ENCODE results near the gene PLPPR3.
"Not testable (repeated sequence)": the region's sequence is repeated elsewhere in the genome, so short reads cannot be mapped to it uniquely, and the experiment has no call there.

Gene PLPPR3

DNA sequence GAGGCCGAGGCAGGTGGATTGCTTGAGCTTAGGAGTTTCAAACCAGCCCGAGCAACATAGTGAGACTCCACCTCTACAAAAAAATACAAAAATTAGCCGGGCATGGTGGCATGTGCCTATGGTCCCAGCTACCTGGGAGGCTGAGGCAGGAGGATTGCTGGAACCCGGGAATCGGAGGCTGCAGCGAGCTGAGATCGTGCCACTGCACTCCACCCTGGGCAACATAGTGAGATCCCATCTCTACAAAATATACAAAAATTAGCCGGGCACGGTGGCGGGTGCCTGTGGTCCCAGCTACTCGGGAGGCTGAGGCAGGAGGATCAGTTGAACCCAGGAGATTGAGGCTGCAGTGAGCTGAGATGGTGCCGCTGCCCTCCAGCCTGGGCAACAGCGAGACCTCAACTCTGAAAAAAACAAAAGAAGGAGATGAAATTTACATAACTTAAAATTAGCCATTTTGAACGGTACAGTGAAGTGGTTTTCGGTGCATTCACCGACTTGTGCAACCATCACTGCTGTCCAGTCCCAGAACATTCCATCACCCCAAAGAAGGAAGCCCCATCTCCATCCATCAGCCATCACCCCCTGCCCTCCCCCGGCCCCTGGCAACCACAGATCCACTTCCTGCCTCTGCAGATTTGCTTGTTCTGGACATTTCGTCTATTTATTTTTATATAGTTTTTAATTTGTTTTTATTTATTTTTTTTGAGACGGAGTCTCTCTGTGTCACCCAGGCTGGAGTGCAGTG, 4.3 kb upstream of the PLPPR3 start:
- no peak for DNase-seq

DNA sequence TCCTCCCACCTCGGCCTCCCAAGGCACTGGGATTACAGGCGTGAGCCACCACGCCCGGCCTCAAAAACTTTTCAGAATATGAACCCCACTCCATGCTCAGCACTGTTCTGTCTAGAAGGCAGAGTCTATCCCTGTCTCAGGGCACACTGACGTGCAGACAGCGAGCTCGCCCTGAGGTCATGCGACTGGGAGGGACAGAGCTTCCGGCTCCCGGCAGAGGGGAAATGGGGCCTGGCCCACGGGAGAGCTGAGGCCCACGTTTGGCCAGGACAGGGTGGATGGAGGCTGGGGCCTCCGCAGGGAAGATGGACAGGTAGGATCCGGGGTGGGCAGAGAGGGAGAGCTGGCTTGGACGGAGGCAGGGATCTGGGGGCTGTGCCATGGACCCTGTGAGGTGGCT, 3.1 kb upstream of the PLPPR3 start:
- no peak for DNase-seq

- no peak for DNase-seq
Observed at GRCh38 chr19:823565-824121, 1.9 kb upstream of the PLPPR3 start.

DNA sequence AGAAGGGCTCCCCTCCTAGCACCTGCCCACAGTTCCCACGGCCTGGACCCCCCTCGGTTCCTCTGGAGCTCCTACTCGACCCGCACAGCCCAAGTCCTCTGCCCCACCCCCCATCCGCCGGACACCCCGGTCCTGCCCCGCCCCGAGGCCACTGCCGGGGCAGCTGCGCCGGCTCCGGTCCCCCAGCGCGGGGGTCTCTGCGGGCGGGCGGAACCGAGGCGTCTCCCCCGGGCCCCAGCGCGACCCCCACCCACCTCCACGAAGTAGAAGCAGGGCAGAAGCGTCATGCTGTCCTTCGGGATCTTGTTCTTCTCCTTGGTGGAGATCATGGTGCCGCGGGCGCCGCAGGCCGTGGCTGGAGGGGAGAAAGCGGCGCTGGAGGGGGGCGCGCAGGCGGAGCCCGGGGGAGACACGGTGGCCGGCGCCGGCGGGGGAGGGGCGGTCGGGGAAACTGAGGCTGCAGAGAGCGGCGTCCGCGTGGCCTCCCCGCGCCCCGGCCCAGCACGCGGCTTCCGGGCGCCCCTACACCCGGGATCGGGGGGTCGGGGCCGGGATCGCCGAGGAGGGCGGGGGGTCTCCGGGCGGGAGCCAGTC, 427 bp downstream of the PLPPR3 start:
- no peak for DNase-seq

DNA sequence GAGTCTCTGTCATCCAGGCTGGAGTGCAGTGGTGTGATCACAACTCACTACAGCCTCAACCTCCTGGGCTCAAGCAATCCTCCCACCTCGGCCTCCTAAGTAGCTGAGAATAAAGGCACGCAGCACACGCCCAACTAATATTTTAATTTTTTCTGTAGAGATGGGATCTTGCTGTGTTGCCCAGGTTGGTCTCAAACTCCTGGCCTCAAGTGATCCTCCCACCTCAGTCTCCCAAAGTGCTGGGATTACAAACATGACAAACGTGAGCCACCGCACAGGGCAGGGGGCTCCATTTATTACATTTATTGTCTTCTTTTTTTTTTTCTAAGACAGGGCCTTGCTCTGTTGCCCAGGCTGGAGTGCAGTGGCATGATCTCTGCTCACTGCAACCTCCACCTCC, 1.5 kb downstream of the PLPPR3 start:
- not testable (repeated sequence) for DNase-seq

DNA sequence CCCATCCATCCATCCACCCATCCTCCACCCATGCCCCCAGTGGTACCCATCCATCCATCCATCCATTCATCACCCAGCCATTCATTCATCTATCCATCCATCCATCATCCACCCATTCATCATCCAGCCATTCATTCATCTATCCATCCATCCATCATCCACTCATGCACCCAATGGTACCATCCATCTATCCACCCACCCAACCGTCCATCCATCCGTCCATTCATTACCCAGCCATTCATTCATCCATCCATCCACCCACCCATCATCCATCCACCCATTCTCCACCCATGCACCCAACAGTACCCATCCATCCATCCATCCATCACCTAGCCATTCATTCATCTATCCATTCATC, 5.3 kb downstream of the PLPPR3 start:
- no peak for DNase-seq

DNA sequence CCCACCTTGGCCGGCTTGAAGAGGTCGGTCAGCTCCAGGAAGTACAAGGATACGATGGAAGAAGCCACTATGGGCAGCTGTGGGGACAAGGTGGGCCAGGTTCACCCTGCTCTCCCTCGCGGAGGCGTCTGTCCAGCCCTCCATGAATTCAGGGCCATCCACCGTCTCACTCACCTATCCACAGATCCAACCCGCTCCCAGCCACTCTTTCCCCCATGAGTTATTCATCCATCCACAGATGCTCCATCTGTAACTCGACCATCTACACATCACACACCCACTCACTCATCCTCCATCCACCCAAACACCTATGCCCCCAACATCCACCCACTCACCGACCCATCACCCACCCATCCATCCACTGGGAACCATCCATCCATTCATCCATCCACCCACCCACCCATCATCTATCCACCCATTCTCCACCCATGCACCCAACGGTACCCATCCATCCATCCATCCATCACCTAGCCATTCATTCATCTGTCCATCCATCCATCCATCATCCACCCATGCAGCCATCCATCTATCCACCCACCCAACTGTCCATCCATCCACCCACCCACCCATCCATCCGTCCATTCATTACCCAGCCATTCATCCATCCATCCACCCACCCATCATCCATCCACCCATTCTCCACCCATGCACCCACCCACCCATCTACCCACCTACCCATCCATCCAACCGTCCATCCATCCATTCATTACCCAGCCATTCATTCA, 5.8 kb downstream of the PLPPR3 start:
- no peak for DNase-seq

- DNase-seq: no peak
Observed at GRCh38 chr19:815079-815774, 6.5 kb downstream of the PLPPR3 start.

DNA sequence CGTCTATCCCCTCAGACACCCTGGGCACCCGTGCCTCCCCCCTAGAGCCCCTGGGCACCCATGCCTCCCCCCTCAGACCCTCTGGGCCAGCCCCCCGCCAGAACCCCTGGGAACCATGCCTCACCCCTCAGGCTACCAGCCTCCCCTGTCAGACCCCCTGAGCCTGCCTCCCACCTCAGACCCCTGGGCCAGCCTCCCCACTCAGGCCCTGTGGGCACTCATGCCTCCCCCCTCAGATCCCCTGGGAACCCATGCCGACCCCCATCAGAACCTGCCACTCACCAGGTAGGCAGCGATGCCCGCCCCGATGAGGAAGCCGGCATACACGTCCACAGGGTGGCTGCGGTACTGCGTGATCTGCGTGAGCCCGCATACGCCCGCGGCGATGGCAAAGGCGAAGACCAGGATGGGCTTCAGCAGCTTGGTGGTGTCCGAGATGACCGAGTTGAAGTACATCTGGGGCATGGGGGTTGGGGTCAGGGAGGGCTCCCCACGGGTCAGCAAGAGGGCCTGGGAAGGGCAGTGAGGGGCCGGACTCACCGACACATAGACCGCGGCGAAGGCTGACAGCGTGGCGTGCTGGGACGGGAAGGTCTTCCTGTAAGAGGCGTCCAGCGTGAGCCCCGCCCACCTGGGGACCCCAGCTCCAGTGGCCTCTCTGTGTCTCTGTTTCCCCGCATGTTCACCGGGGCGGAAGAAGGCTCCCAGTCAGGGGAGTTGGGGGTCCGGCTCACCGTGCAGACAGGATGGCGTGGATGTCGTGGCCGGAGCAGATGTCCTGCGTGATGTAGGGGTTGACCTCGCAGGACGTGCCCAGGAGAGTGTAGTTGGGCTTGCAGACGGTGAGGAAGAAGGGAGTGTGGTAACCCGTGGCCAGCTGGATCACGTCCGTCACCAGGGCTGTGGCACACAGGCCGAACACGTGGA, 7.3 kb downstream of the PLPPR3 start:
- DNase-seq: no peak

- DNase-seq: no peak
Observed at GRCh38 chr19:813219-814151, 8.3 kb downstream of the PLPPR3 start.

DNA sequence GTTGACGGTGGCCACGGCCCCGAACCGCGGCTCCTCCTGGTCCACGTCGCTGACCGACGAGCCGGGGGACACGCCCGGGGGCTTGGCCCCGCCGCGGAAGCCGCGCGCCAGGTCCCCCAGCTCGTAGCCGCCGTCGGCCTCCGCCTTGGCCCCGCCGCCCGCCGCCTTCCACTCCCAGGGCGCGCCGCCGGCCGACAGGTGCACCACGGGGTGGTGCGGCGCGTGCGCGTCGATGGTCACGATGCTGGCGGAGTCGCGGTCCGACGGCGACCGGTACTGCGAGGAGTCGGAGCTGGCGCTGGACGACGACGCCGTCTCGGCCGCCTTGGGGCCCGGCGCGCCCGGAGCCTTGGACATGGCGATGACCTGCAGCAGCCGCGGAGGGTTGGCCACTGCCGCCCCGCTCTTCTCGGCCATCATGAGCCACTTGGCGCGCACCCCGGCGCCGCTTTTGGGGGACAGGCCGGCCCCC, 9.0 kb downstream of the PLPPR3 start:
- no peak for DNase-seq

DNA sequence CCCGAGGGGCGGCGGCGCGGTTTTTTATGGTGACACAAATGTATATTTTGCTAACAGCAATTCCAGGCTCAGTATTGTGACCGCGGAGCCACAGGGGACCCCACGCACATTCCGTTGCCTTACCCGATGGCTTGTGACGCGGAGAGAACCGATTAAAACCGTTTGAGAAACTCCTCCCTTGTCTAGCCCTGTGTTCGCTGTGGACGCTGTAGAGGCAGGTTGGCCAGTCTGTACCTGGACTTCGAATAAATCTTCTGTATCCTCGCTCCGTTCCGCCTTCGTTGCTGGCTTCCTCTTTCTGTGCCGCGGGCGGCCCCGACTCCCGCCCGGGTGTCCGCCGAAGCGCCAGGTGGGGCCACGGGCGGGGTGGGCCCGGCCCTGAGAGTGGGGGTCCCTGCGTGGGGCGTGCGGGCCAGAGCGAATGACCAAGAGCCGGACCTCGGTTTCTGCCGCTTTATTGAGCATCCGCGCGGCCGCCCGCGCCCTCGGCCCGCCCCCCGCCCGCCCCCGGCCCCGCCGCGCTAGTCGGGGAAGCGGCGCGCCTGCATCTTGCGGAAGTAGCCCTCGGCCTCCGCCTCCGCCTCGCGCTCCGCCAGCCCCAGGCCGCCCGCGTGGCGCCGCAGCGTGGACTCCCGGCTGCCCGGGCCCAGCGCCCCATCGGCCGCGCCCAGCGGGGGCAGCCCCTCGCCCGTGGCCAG, 9.6 kb downstream of the PLPPR3 start:
- no peak for DNase-seq

DNA sequence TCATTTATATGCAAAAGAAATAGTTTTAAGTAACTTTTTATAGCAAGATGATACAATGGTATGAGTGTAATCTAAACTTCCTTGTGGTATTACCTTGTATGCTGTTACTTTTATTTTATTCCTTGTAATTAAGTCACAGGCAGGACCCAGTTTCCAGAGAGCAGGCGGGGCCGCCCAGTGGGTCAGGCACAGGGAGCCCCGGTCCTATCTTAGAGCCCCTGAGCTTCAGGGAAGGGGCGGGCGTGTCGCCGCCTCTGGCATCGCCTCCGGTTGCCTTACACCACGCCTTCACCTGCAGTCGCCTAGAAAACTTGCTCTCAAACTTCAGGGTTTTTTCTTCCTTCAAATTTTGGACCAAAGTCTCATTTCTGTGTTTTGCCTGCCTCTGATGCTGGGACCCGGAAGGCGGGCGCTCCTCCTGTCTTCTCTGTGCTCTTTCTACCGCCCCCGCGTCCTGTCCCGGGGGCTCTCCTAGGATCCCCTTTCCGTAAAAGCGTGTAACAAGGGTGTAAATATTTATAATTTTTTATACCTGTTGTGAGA, 10.2 kb downstream of the PLPPR3 start:
- DNase-seq: no peak

DNA sequence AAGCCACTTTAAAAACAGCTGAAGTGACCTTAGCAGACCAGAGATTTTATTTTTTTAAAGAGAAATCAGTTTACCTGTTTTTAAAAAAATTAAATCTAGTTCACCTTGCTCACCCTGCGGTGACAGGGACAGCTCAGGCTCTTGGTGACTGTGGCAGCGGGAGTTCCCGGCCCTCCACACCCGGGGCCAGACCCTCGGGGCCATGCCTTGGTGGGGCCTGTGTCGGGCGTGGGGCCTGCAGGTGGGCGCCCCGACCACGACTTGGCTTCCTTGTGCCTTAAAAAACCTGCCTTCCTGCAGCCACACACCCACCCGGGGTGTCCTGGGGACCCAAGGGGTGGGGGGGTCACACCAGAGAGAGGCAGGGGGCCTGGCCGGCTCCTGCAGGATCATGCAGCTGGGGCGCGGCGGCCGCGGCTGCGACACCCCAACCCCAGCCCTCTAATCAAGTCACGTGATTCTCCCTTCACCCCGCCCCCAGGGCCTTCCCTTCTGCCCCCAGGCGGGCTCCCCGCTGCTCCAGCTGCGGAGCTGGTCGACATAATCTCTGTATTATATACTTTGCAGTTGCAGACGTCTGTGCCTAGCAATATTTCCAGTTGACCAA, 10.8 kb downstream of the PLPPR3 start:
- DNase-seq: no peak

- no peak for DNase-seq
Observed at GRCh38 chr19:810077-810855, 11.5 kb downstream of the PLPPR3 start.

DNA sequence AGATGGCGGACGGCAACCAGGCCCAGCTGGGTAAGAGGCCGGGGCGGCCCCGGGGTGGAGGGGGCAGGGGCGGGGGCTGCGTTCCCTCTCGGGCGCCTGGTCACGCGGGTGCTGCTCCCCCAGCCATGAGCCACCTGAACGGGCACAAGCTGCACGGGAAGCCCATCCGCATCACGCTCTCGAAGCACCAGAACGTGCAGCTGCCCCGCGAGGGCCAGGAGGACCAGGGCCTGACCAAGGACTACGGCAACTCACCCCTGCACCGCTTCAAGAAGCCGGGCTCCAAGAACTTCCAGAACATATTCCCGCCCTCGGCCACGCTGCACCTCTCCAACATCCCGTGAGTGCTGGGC, 13.4 kb downstream of the PLPPR3 start:
- no peak for DNase-seq

GRCh38 chr19:807627-808422, 13.9 kb downstream of the PLPPR3 start:
- no peak for DNase-seq
